Parathyroid adenoma (tissue), 2 donors: Measurements from ENCODE around the gene LDAF1.

Experiments used
- H2AFZ ChIP-seq: fragments of 300-600 bp; sonication (generic); one replicate; pipeline ENCODE4 v1.7.0; 2017; ENCODE audit warnings: antibody characterized with exemption, mild to moderate bottlenecking
- H3K27ac ChIP-seq: fragments of 300-600 bp; sonication (generic); one replicate; pipeline ENCODE4 v1.7.0; 2017
- H3K27me3 ChIP-seq: fragments of 300-600 bp; sonication (generic); one replicate; pipeline ENCODE4 v1.7.0; 2017; ENCODE audit warnings: low read length; ENCODE audit not compliant: control insufficient read depth, insufficient read depth
- H3K36me3 ChIP-seq: fragments of 300-600 bp; sonication (generic); one replicate; pipeline ENCODE4 v1.7.0; 2017; ENCODE audit warnings: low read length; ENCODE audit not compliant: control insufficient read depth, insufficient read depth
- H3K4me1 ChIP-seq: fragments of 300-600 bp; sonication (generic); one replicate; pipeline ENCODE4 v1.7.0; 2017; ENCODE audit warnings: control low read depth
- H3K4me2 ChIP-seq: fragments of 300-600 bp; sonication (generic); one replicate; pipeline ENCODE4 v1.7.0; 2017; ENCODE audit warnings: low read length
- H3K4me3 ChIP-seq: fragments of 300-600 bp; sonication (generic); one replicate; pipeline ENCODE4 v1.7.0; 2017; ENCODE audit warnings: low read depth, low read length
- H3K79me2 ChIP-seq: fragments of 300-600 bp; sonication (generic); one replicate; pipeline ENCODE4 v1.7.0; 2017; ENCODE audit warnings: control low read depth
- H3K9ac ChIP-seq: fragments of 300-600 bp; sonication (generic); one replicate; pipeline ENCODE4 v1.7.0; 2017; ENCODE audit warnings: mild to moderate bottlenecking
- H3K9me3 ChIP-seq: fragments of 300-600 bp; sonication (generic); one replicate; pipeline ENCODE4 v1.7.0; 2017; ENCODE audit warnings: low read length; ENCODE audit not compliant: control insufficient read depth
- CTCF ChIP-seq: fragments of 300-600 bp; sonication (generic); IDR thresholded peaks from one replicate; pipeline ENCODE4 v1.7.0; 2017; ENCODE audit warnings: antibody characterized with exemption, mild to moderate bottlenecking
- donor health status: primary hyperparathyroidism.

Gene LDAF1

GRCh38 chr16:21175397-21175796 is 16.9 kb downstream of the LDAF1 start:
- Histone ChIP-seq H3K4me1 (no peaks in the 10 kb centered on the region), H2AFZ (no peak overlapping the region), H3K79me2 (no peaks in the 10 kb centered on the region), H3K9ac (no peak overlapping the region), H3K4me3 (no peak overlapping the region), H3K27ac (no peak overlapping the region), H3K36me3 (no peaks in the 10 kb centered on the region), H3K9me3 (no peaks in the 10 kb centered on the region), H3K27me3 (no peaks in the 10 kb centered on the region), H3K4me2 (no peak overlapping the region)
- TF ChIP-seq CTCF = no peak

- no peak for TF ChIP-seq CTCF
- Histone ChIP-seq H3K4me1 (no peaks in the 10 kb centered on the region), H3K9me3 (no peaks in the 10 kb centered on the region), H3K9ac (no peak overlapping the region), H3K4me3 (no peak overlapping the region), H3K27me3 (no peaks in the 10 kb centered on the region), H2AFZ (no peak overlapping the region), H3K36me3 (no peaks in the 10 kb centered on the region), H3K27ac (no peak overlapping the region), H3K4me2 (no peak overlapping the region), H3K79me2 (no peaks in the 10 kb centered on the region)
These were observed 20.9 kb downstream of the LDAF1 start for GRCh38 chr16:21179126-21179982.

GRCh38 chr16:21179983-21180365 is 21.5 kb downstream of the LDAF1 start:
- no peak for TF ChIP-seq CTCF
- Histone ChIP-seq H3K36me3 (no peaks in the 10 kb centered on the region), H3K4me1 (no peaks in the 10 kb centered on the region), H3K27me3 (no peaks in the 10 kb centered on the region), H3K79me2 (no peaks in the 10 kb centered on the region), H3K4me2 (no peak overlapping the region), H2AFZ (no peak overlapping the region), H3K27ac (no peak overlapping the region), H3K4me3 (no peak overlapping the region), H3K9ac (no peak overlapping the region), H3K9me3 (no peaks in the 10 kb centered on the region)

GRCh38 chr16:21183995-21184394 is 25.5 kb downstream of the LDAF1 start:
- H3K36me3 ChIP-seq = no peaks in the 10 kb centered on the region
- no peak for TF ChIP-seq CTCF

GRCh38 chr16:21184834-21185233 is 26.4 kb downstream of the LDAF1 start:
- TF ChIP-seq CTCF = no peak
- Histone ChIP-seq H3K4me3 (no peak overlapping the region), H2AFZ (no peak overlapping the region), H3K27ac (no peak overlapping the region), H3K4me1 (no peaks in the 10 kb centered on the region), H3K4me2 (no peak overlapping the region), H3K27me3 (no peaks in the 10 kb centered on the region), H3K79me2 (no peaks in the 10 kb centered on the region), H3K36me3 (no peaks in the 10 kb centered on the region), H3K9ac (no peak overlapping the region), H3K9me3 (no peaks in the 10 kb centered on the region)

More at GRCh38 chr16:21183995-21184394, 25.5 kb downstream of the LDAF1 start:
- Histone ChIP-seq H3K27ac (no peak overlapping the region), H3K4me3 (no peak overlapping the region), H3K9me3 (no peaks in the 10 kb centered on the region), H3K27me3 (no peaks in the 10 kb centered on the region), H3K79me2 (no peaks in the 10 kb centered on the region), H3K4me1 (no peaks in the 10 kb centered on the region), H3K9ac (no peak overlapping the region), H3K4me2 (no peak overlapping the region), H2AFZ (no peak overlapping the region)
